ENCODE results near the gene BBS9. TPM values are rescaled to one million over a fixed set of nuclear protein-coding genes. Genes with fewer than 3 reads are reported as not detected.

Gene BBS9
- total RNA-seq, 1 donor from 2014 or later, result 16.2 TPM

GRCh38 chr7:33276729-33277128 lies 147.4 kb downstream of the BBS9 start:
- peaks cover 2% of the 10 kb centered on the region for H3K9me3 Mint-ChIP-seq
- no peaks in the 10 kb centered on the region for H3K4me1 Mint-ChIP-seq
- H3K4me3 Mint-ChIP-seq, result no peak overlapping the region
- TF ChIP-seq CTCF (conservative IDR thresholded peaks at IDR 0.05), result no peak
- H3K27ac Mint-ChIP-seq (ENCODE audit: unreplicated experiment), result no peak overlapping the region
- DNase-seq (ENCODE audit: low read depth, low spot score), result no peak
- H3K36me3 Mint-ChIP-seq (ENCODE audit: low read depth), result peaks cover 4% of the 10 kb centered on the region
- H3K27me3 Mint-ChIP-seq (ENCODE audit: low read depth), result no peaks in the 10 kb centered on the region

GRCh38 chr7:33278095-33278494 lies 148.7 kb downstream of the BBS9 start:
- Mint-ChIP-seq H3K36me3 (ENCODE audit: low read depth) (peaks cover 4% of the 10 kb centered on the region), H3K27ac (ENCODE audit: unreplicated experiment) (no peak overlapping the region), H3K9me3 (no peaks in the 10 kb centered on the region)

GRCh38 chr7:33286501-33286900 lies 157.1 kb downstream of the BBS9 start:
- no peak overlapping the region for H3K27ac Mint-ChIP-seq (ENCODE audit: unreplicated experiment)
- TF ChIP-seq CTCF (conservative IDR thresholded peaks at IDR 0.05), result no peak
- DNase-seq (ENCODE audit: low read depth, low spot score), result no peak
- H3K4me3 Mint-ChIP-seq, result no peak overlapping the region
- peaks cover 10% of the 10 kb centered on the region for H3K9me3 Mint-ChIP-seq
- no peaks in the 10 kb centered on the region for H3K4me1 Mint-ChIP-seq
- no peaks in the 10 kb centered on the region for H3K27me3 Mint-ChIP-seq (ENCODE audit: low read depth)
- H3K36me3 Mint-ChIP-seq (ENCODE audit: low read depth), result peaks cover 8% of the 10 kb centered on the region

More at GRCh38 chr7:33278095-33278494, 148.7 kb downstream of the BBS9 start:
- no peak for TF ChIP-seq CTCF (conservative IDR thresholded peaks at IDR 0.05)
- Mint-ChIP-seq H3K4me3 (no peak overlapping the region), H3K4me1 (no peaks in the 10 kb centered on the region), H3K27me3 (ENCODE audit: low read depth) (no peaks in the 10 kb centered on the region)
- no peak for DNase-seq (ENCODE audit: low read depth, low spot score)

GRCh38 chr7:33287738-33288137 lies 158.4 kb downstream of the BBS9 start:
- no peak overlapping the region for H3K27ac Mint-ChIP-seq (ENCODE audit: unreplicated experiment)

GRCh38 chr7:33298848-33299247 lies 169.5 kb downstream of the BBS9 start:
- H3K36me3 Mint-ChIP-seq (ENCODE audit: low read depth), result peaks cover 26% of the 10 kb centered on the region
- no peak for DNase-seq (ENCODE audit: low read depth, low spot score)
- no peaks in the 10 kb centered on the region for H3K27me3 Mint-ChIP-seq (ENCODE audit: low read depth)
- H3K4me1 Mint-ChIP-seq, result no peaks in the 10 kb centered on the region
- no peak for TF ChIP-seq CTCF (conservative IDR thresholded peaks at IDR 0.05)
- peaks cover 15% of the 10 kb centered on the region for H3K9me3 Mint-ChIP-seq
- H3K27ac Mint-ChIP-seq (ENCODE audit: unreplicated experiment), result no peak overlapping the region
- H3K4me3 Mint-ChIP-seq, result no peak overlapping the region

More at GRCh38 chr7:33287738-33288137, 158.4 kb downstream of the BBS9 start:
- Mint-ChIP-seq H3K4me1 (no peaks in the 10 kb centered on the region), H3K4me3 (no peak overlapping the region), H3K36me3 (ENCODE audit: low read depth) (peaks cover 8% of the 10 kb centered on the region), H3K9me3 (peaks cover 10% of the 10 kb centered on the region), H3K27me3 (ENCODE audit: low read depth) (no peaks in the 10 kb centered on the region)
- TF ChIP-seq CTCF (conservative IDR thresholded peaks at IDR 0.05), result no peak
- no peak for DNase-seq (ENCODE audit: low read depth, low spot score)

- no peak overlapping the region for H3K4me3 Mint-ChIP-seq
- no peak for DNase-seq (ENCODE audit: low read depth, low spot score)
- H3K4me1 Mint-ChIP-seq, result no peaks in the 10 kb centered on the region
- peaks cover 15% of the 10 kb centered on the region for H3K9me3 Mint-ChIP-seq
- TF ChIP-seq CTCF (conservative IDR thresholded peaks at IDR 0.05), result no peak
- no peaks in the 10 kb centered on the region for H3K27me3 Mint-ChIP-seq (ENCODE audit: low read depth)
- H3K36me3 Mint-ChIP-seq (ENCODE audit: low read depth), result peaks cover 26% of the 10 kb centered on the region
- H3K27ac Mint-ChIP-seq (ENCODE audit: unreplicated experiment), result no peak overlapping the region
These were observed 170.1 kb downstream of the BBS9 start for GRCh38 chr7:33299425-33299824.
